GM23248 (cell line): ENCODE measurements around the gene ITIH3.

ENCODE experiments used
- EZH2 ChIP-seq: fragments of 200-600 bp; sonication (generic); IDR thresholded peaks from 2 replicates; pipeline ENCODE4 v1.6.1; 2018; ENCODE audit warnings: antibody characterized with exemption, mild to moderate bottlenecking; ENCODE audit not compliant: insufficient read depth, poor library complexity, severe bottlenecking
- EZH2phosphoT487 ChIP-seq: fragments of 200-600 bp; sonication (generic); IDR thresholded peaks from 2 replicates; pipeline ENCODE4 v1.6.1; 2018; ENCODE audit warnings: antibody characterized with exemption, moderate library complexity, mild to moderate bottlenecking, low read depth; ENCODE audit not compliant: insufficient read depth

- TF ChIP-seq EZH2 (no peak), EZH2phosphoT487 (no peak)
These were observed 14.6 kb downstream of the ITIH3 start for GRCh38 chr3:52809149-52809548.
